Islet of Langerhans (tissue), 1 donor: ENCODE measurements around the gene LACTB.
"Not testable (repeated sequence)": the region's sequence is repeated elsewhere in the genome, so short reads cannot be mapped to it uniquely, and the experiment has no call there.

Experiments used
- FAIRE-seq: peaks from one replicate; lab custom pipeline; 2011; peaks lifted over from hg19 to GRCh38; lab: Jason Lieb, UNC

The LACTB gene

DNA sequence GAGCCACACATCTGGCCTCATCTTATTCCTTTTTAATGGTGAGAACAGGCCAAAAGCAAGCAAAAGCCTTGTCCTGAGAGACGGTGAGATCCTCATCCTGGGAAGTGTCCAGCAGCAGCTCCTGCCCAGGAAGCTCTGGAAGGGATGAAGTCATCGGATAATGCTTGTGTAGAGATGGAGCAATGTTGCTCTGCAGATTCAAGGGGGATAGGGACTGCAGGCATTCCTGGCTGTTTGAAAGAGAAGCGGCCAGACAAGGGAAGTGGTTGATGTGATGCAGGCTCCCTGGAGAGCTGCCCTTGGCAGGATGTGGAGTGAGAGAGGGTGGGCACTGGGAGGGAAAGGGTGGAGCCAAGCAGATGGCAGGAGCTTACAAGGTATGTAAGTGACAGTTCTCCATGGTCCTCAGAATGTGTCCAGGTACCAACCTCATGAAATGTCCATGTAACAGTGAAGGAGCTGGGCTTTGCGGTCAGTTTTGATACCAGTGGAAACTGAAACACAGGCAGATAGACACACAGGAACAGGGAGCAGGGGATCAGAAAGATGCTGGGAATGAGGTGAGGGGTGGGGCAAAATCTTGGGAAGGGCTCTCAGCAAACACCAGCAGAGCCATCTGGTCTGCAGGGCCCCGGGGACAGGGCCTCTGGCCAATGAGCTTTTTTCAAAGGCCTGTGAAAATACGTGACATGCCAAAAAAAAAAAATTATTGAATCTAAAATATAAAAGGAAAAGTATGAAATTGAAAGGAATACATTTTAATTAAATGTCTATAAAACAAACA is 32.2 kb upstream of the LACTB start:
- no peak for FAIRE-seq

DNA sequence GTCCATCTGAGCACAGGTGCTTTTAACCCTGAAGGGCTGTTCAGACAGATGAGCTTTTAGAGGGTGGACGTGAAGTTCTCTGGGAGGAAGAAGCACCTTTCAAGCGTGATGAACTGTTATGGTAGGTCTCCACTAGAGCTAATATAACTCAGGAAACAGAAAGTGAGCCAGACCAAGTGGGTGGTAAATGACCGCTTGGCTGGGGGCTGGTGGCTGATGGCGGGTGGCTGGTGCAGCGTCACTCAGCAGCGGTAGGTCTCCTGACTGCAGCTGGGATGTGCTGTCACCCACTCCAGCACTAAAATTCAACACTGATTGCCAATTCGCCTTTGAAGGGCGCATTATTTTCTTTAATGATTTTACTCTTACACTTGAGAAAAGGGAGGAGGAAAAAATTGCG is 31.2 kb upstream of the LACTB start:
- FAIRE-seq: no peak

DNA sequence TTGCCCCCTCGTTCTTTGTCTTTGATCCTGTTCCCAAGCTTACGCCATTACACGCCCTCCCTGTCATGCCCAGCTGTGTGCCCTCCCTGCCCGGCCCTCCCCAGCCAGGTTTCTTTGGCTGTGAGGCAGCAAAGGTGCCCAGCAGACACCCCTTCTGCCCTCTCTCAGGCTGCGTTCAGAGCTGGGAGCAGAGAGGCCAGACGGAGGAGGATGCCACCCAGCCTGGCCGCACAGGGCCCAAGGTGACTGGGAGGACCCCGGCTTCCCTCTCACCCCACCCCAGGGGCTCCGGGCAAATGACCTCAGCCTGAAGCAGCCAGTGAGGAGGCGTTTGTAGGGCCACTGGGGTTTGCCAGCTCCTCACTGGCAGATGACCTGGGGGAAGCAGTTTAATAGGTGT is 30.8 kb upstream of the LACTB start:
- no peak for FAIRE-seq

DNA sequence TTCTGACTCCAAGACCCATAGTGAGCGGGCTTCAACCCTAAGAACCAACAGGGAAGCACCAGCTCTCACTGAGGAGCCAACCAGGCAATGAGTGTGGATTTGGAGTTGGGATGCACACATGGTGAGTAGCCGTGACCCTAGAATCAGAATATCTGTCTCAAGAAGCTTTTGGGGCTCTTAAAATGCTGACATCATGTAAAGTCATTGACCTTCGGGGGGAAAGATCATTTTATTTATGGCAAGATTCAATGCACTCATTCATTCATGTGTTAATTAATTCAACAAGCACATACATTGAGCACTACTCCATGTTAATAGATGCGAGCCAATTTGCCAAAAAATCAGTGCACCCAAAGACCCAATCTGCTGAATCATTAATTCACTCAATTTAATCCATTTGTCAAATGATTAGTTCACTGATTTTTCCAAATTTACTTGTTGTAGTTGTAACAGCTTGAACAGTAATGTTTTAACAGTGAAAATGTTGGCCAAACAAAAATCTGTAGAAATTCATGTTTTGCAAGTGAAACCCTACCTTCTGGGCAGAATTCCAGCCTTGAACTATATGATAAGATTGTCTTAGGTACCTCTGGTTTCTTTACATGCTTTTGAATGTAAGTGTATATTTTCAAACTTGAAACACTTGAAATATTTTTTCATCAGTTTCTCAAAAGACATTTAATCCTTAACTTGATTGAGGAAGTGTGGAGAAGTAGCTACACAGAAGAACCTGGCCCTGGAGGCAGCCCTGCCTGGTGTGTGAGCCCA is 29.8 kb upstream of the LACTB start:
- no peak for FAIRE-seq

DNA sequence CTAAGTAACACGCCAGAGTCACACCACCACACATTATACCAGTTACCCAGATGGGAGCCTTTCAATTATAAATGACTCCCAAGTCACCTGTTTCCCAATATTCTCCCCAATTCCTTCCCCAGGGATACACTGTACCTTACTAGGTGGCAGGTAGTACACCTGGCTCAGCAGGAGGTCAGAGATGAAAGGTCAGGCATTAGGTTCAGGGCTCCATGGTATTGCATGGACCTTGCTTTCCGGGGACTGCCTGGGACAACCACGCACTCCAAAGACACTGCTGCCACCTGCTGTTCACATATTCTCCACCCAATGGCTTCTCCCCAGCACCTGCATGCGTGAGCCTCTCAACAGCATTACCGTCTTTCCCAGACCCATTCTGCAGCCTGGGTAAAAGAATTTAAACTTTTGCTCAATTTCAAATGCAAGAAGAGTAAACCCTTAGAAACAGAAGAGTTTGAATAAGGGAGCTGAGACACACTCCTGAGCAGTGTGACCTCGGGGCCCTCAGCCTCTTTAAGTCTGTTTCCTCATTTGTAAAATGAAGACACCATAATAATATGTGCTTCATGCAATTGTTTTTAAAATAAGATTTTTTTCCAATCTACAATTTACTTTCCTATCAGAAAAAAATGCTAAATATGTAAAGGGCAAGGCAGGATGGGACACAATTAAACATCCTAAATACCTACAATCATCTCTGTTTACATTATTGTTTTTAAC is 28.0 kb upstream of the LACTB start:
- FAIRE-seq: no peak

DNA sequence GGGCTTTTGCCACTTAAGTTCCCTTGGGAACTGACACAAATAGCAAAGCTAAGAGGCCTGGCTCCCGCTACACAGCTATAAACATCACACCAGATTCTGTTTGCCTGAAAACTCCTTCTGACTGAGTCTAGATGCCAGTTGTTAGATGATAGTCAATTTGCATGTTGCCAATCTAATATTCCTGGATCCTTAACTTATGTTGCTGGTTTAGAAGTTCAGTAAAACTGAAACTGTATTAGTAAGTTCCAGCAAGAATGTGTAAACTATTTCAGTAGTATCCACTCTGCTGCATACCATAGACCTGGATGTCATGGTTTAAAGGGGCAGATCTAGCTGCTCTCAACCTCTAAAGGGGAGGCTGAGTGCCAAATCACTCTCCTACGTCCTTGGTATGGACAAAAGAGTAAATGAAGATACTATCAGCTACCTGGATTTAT is 27.1 kb upstream of the LACTB start:
- FAIRE-seq: no peak

DNA sequence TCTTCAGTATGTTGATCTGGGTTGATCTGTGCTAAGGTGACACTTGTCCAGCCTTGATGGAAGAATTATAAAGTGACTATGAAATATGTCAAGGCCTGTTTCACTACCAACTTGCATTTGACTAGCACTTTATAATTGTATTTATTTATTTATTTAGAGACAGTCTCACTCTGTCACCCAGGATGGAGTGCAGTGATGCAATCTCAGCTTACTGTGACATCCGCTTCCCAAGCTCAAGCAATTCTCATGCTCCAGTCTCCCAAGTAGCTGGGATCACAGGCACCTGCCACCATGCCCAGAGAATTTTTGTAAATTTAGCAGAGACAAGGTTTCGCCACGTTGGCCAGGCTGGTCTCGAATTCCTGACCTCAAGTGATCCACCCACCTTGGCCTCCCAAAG is 25.5 kb upstream of the LACTB start:
- no peak for FAIRE-seq

DNA sequence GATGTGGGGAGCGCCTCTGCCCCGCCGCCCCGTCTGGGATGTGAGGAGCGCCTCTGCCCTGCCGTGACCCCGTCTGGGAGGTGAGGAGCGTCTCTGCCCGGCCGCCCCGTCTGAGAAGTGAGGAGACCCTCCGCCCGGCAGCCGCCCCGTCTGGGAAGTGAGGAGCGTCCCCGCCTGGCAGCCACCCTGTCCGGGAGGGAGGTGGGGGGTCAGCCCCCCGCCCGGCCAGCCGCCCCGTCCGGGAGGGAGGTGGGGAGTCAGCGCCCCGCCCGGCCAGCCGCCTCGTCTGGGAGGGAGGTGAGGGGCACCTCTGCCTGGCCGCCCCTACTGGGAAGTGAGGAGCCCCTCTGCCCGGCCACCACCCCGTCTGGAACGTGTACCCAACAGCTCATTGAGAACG is 22.8 kb upstream of the LACTB start:
- not testable (repeated sequence) for FAIRE-seq

DNA sequence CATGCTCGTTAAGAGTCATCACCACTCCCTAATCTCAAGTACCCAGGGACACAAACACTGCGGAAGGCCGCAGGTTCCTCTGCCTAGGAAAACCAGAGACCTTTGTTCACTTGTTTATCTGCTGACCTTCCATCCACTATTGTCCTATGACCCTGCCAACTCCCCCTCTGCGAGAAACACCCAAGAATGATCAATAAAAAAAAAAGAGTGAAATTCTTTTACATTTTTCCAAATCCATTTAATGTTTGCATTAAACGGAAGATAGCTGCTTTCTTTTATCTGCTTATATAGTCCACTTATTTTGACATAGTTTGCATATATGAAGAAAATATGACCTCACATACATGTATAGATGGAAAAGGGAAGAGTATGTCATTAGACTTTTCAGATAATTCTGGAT is 22.1 kb upstream of the LACTB start:
- FAIRE-seq: not testable (repeated sequence)

DNA sequence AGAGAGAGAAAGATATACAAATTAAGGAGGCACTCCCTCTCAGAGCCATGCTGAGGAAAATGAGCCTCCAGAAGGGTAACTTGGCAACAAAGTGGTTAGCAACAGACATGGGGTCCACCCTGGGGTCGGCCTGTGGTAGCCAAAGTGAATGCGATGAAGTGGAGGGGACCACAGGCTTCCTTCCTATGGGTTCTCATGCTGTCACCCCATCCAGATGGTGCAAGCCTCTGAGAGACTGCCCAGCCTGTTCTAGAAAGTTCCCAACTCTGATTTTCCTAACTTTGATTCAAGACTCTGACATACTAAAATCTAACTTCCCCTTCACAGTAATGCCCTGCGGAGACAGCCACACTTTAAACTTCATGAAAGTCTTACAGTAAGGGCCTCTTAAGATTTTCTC is 18.2 kb upstream of the LACTB start:
- FAIRE-seq: no peak

DNA sequence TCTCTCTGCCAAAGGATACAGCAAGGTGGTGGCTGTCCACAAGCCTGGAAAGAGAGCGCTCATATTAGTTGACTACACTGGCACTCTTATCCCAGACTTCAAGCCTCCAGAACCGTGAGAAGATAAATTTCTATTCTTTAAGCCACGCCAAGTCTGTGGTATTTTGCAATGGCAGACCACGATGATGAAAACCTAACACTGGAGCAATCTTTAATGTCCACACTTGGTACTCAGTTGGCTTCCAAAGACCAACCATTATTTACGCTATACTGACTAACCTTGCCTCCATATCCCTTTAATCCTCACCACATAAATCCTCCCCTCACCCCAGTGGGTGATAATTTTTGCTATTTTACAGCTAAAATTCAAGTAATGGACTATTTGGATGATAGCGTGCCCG is 16.9 kb upstream of the LACTB start:
- FAIRE-seq: no peak

DNA sequence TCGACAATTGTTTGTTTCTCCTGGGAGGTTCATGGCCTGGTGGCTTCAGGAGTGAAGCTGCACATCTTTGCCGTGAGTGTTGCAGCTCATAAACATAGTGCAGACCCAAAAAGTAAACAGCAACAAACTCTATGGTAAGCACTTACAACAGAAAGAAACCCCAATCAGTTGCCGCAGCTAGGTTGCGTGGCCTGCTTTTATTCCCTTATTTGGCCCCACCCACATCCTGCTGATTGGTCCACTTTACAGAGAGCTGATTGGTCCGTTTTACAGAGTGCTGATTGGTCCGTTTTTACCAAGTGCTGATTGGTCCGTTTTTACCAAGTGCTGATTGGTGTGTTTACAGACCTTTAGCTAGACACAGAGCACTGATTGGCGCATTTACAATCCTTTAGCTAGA is 16.3 kb upstream of the LACTB start:
- not testable (repeated sequence) for FAIRE-seq

DNA sequence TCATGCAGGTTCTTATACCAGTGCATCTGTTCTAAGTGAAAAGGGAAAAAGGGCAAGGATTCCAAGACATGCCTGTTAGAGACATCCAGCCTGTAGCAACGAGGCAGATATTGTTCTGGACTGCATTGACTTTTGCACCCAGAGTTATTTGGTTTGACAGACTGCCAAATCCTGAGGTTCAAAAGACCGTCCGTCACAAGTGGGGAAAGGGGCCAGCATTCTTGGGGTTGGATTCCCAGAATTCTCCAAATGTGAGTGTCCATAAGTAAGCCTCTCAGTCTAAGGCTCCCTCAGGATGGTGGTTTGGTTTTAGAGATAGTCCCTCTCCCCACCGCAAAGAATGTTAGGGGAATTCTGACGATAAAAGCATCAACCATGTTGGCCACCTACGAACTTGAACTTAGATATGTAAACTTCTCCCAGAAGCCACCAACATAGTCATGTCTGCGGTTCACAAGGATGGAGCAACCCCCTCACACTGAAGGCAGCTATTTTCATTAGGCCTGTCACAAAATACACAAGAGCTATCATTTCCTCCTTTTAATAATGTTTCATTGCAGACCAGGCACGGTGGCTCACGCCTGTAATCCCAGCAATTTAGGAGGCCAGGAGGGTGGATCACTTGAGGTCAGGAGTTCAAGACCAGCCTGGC is 13.6 kb upstream of the LACTB start:
- no peak for FAIRE-seq

DNA sequence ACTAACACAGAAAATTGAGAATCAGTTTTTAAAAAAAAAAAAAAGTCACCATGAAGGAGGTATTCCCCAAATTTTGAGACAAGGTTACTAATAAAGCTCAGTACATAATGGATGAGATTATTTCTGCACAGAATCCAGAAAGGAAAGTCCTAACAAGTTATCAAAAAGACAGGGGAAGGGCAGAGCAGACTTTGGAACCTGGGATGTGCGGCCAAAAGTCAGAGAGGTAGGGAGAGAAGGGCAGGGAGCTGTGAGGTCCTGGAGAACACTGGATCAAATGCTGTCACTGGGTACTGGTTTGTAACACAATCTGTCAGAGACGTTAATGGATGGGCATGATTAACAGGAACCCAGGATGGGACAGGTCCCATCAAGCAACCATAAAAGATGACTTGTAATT is 12.2 kb upstream of the LACTB start:
- FAIRE-seq: no peak

DNA sequence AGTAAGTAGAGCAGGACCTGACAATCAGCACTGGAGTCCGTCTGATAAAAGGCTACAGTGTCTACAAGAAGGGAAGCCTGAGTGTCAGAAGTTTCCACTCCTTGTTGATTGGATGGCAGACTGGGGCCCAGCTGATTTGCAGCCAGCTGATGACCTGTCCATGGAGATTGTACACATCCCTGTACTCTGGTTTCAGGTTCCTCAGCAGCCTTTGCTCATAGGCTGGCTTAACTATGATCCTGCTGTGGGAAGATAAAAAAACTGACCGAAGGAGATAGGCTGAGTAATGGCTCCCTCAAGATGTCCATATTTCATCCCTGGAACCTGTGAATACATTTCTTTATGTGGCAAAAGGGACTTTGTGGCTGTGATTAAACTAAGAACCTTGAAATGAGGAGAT is 11.7 kb upstream of the LACTB start:
- FAIRE-seq: no peak

DNA sequence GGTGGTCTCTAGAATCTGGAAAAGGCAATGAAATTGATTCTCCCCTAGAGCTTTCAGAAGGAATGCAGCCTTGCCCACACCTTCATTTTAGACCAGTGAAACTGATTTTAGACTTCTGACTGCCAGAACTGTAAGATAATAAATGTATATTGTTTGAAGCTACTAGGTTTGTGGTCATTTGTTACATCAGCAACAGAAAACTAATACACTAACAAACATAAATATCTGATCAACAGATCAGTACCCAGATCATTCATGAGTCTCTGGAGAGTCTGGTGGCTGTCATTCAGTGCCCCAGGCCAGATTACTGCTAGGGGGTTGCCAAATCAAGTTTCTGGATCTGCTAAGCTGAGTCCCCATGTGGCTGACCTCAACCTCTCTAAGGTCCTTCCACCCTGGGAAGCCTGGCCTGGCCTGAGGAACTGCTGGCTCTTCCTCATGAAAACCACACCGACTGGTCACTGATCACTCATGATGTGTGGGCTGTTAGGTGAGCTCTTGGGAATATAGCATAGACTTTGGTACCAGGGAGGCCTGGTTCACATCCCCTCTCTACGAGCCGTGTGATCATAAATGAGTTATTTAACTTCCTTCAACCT is 11.1 kb upstream of the LACTB start:
- FAIRE-seq: no peak

DNA sequence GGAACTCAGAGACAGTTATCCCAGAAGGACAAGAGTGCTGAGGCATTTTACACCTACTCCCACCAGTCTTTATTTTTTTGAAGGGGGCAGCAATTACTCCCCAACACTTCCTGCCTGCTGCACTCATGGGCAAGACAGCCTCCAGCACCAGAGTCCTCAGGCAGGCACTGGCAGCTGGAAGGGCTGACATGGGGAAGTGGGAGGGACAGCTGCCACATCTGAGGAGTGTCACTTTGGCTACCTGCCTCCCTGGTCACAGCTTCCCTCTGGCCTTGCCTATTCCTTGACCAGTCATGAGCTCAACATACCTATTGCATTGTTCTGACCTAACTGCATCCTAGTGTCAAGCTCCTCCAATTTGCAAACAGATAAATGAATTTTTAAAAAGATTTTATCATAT is 10.2 kb upstream of the LACTB start:
- no peak for FAIRE-seq

DNA sequence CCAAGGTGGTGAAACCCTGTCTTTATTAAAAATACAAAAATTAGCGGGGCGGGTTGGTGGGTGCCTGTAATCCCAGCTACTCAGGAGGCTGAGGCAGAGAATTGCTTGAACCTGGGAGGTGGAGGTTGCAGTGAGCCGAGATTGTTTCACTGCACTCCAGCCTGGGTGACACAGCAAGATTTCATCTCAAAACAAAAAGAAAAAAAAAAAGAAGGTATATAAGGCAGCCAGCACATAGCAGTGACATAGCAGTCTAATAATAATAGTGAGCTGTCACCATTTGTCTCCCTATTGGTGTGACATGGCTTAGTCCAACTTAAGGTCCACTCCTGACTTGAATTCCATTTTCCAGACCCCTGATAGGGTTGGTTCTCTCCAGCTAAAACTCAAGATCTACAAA is 8.8 kb upstream of the LACTB start:
- FAIRE-seq: no peak

DNA sequence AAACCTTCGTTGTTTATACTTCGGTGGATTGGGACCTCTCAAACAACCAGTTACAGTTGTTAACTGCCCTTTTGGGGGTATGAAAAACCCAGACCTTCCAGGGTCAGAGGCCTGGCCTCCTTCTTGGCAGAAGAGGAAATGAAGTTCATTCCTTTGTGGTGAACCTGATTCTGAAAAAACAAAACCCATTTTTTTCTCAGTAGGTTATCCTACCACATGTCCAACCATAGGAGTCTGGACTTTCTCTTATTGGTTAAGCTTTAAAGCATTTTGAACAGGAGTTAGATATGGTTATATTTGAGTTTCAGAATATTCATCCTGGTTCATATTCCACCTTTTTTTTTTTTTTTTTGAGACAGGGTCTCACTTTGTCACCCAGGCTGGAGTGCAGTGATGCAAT is 7.2 kb upstream of the LACTB start:
- no peak for FAIRE-seq

DNA sequence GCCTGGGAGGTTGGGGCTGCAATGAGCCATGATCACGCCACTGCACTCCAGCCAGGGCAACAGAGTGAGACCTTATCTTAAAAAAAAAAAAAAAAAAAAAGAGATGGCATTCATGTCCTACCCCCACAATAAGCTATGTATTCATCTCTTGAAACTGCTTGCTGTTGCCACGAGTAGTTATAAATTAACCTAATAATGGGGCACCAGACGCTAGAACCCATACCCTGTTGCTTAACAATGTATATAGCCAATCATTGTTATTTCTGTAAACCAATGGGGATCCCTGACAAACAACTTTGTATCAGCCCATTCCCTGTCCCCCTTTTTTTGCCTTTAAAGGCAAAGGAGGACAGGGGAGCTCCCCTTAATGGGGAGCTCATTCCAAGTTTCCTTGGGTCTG is 2.8 kb upstream of the LACTB start:
- FAIRE-seq: no peak

DNA sequence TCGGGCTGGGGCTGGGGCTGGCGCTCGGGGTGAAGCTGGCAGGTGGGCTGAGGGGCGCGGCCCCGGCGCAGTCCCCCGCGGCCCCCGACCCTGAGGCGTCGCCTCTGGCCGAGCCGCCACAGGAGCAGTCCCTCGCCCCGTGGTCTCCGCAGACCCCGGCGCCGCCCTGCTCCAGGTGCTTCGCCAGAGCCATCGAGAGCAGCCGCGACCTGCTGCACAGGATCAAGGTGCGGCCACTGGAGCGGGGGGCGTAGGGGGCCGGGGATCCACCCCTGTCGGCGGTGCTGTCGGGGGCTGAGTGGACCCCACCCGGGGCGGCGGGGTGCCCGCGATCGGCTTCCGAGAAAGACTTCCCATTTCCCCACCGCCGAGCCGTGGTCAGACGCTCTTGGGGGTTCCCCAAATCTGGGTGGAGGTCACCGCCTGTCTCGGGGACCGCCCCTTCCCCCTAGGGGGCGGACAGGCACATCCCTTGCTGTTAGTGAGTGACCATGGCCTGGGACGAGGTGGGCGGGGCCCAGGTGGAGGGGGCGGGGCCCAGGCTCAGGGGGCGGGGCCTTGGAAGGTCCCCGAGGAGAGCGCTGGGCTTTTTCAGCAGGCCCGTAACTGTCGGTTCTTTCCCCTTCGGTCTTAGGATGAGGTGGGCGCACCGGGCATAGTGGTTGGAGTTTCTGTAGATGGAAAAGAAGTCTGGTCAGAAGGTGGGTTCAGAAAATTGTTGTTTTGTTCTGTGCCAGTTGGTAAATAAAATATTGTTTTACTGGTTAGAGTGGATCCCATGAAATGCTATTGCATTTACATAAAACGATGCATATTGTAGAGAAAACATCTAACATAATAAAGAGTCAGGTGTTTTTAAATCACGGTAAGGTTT is 578 bp downstream of the LACTB start:
- FAIRE-seq: no peak
